HFF-Myc (cell line): ENCODE results near the gene HAAO.
A peak's percentile ranks its signal among the peaks of the same experiment; 100 is the strongest.

Experiments
- DNase-seq: peaks from one replicate; pipeline ENCODE4 v3.0.0-alpha.2; 2011; ENCODE audit warnings: low read depth; ENCODE audit errors: extremely low read depth
- H3K4me3 ChIP-seq: replicated peaks from 2 replicates; pipeline ENCODE4 v1.5.1; 2011; ENCODE audit warnings: low read depth, mild to moderate bottlenecking, control low read depth, low read length
- TF ChIP-seq, protein P1 (sequence below): IDR thresholded peaks from 2 replicates; pipeline ENCODE4 v1.5.1; 2012; ENCODE audit warnings: mild to moderate bottlenecking, low read depth, low read length, control low read depth; ENCODE audit errors: missing control alignments

Gene HAAO

DNA sequence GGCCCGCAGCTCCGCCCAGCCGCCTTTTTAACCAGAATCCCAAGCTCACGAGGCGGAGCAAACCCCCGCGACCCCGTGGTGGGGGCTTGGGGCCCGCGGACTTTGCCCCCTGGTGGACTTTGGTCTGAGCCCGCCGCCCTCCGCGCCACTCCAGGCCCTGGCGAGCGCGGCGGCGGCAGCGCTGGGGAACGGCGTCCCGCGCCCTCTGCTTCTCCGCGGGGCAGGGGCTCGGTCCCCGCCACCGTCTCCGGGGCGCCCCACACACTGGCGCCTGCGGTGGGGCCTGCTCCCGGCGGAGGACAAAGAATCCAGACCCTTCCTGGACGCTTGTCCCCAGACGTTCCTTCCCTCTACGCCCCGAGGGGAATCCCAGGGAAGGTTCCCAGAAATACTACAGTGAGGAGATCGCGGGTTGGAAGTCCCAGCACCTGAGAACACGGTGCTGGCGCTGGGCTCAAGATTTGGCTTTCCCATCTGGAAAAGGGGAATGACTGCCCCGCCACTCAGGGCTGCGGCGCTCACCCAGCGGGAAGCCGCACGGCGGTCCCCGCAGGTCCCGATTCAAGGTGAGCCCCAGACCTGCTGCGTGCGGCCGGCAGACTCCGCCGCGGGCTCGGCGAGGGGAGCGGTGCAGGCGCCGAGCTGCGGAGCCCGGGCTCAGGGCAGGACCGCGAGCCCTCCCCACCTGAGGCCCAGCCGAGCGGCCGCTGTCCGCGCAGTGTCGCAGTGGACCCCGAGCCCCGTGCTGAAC is at the start of gene HAAO:
Gene HAAO, minus strand, starts transcription at position 1 of the 751 bp plus-strand sequence. CDS start 47 bp downstream, outside the sequence.
- DNase-seq: no peak
- TF ChIP-seq, protein P1, sequence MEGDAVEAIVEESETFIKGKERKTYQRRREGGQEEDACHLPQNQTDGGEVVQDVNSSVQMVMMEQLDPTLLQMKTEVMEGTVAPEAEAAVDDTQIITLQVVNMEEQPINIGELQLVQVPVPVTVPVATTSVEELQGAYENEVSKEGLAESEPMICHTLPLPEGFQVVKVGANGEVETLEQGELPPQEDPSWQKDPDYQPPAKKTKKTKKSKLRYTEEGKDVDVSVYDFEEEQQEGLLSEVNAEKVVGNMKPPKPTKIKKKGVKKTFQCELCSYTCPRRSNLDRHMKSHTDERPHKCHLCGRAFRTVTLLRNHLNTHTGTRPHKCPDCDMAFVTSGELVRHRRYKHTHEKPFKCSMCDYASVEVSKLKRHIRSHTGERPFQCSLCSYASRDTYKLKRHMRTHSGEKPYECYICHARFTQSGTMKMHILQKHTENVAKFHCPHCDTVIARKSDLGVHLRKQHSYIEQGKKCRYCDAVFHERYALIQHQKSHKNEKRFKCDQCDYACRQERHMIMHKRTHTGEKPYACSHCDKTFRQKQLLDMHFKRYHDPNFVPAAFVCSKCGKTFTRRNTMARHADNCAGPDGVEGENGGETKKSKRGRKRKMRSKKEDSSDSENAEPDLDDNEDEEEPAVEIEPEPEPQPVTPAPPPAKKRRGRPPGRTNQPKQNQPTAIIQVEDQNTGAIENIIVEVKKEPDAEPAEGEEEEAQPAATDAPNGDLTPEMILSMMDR: no peak
- peak within 1 kb of the TSS; percentile 28 for H3K4me3 ChIP-seq

DNA sequence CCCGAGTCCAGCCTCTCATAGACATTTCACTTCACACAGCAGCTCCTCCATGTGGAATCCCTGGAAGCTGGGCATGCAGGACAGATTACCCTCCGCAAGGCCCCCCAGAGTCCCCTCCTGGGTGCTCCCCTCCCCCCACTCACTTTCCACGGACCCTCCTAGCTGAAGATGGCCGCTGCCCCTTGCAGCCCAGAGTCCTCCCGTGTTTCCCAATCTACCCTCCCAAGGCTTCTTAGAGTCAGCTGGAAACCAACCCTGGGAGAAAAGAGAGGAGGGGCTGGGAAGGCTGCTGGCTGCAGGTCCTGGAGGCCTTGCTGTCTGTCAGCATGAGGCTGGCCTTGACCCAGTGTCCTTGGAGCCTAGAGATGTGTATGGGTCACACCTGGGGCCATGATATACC is 49.0 kb upstream of the HAAO start:
- no peak for DNase-seq
- H3K4me3 ChIP-seq: no peak overlapping the region
- TF ChIP-seq, protein P1: no peak

DNA sequence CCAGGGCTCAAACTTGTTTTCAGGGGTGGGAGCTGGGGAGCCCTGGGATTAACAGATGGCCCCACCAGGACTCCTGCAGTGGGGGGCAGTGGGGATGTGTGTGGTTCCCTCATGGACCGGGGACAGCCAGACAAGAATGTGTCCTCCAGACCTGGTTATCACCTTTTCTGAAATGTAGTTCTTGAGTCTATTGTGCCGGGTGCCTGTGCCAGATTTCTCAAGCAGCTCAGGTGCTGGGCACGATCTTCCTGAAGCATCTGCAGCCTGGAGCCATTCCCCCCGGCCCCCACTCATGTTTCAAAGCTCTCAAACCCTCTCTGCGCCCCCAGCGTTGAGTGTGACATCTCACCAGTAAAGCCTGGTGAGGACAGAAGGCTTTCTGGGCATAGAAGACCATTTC is 48.4 kb upstream of the HAAO start:
- no peak for DNase-seq
- TF ChIP-seq, protein P1: no peak
- H3K4me3 ChIP-seq: no peak overlapping the region

DNA sequence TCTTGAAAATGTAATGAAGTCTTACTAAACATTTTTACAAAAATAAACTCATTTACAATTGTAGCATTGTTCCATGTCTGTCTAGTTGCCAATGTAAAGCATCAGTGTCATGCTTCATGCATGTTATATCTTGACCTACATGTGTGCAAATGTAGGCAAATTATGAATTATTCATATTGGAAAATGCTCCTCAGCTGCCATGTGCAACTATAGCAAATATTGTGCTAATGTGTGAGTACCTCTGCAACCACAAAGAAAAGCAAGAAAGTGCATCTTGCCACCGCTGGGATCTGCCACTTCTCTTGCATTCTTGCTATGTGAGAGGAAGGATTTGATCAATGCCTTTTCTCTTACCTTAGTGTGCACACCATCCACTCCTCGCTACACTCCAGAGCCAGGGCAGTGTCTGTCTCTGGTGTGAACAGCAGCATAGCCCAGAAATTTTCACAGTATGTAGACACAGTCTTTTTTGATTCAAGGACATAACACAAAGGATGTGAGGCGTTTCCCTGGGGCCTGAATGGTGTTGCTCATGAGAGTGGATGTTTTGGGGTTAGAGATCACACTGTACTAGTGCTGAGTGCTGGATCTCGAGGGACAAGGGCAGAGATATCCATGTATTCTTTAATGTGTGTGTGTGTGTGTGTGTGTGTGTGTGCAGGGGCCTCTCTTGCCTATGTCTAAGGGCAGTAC is 47.6 kb upstream of the HAAO start:
- DNase-seq: no peak
- TF ChIP-seq, protein P1: no peak
- H3K4me3 ChIP-seq: no peak overlapping the region

DNA sequence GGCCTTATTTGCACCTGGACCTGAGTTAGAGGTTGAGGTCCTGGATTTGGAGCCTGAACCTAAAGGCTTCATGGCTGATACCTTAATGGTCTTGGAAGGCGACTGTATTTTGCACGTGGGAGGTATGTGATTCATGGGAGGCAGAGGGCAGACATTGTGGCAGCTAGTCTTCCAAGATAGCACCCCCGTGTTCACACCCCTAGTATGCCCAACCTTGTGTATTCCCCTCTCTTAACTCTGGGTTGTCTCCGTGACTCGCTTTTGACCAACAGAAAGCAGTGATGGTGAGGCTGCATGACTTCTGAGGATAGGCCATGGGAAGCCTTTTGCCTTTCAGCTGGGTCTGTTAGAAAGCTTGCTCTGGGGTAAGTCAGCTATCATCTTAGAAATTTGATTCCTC is 45.8 kb upstream of the HAAO start:
- DNase-seq: no peak
- TF ChIP-seq, protein P1: no peak
- no peak overlapping the region for H3K4me3 ChIP-seq

DNA sequence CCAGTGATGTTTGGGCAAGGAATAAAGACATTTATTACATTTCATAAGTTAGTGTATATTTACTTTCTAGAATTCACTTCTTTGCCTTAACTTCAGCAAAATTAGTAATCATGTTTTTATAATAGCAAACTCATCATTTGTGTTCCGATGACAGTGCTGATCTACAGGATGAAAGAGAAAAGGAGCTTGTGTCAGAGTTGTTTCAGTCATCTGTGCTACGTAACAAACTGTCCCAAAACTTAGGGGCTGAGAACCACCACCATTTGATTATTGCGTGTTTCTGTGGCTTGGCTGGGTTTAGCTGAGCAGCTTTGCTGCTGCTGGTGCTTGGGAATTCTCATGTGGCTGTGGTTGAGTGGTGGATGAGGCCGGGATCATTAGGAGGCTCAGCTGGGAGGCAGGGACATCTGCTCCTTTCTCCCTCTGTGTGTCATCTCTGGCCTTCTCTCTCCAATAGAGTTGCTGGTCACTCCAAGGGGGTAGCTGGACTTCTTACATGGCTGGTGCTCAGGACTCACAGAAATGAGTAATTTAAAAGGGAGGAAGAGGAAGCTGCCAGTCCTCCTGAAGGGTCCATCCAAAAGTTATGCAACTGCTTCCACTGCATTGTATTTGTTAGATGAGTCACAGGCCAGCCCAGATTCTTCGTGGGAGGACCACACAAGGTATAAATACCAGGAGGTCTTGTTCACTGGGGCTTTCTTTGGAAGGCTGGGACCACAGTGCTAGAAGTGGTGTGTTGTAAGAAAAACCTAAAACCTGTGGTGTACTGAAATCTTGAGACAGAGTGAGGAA is 43.4 kb upstream of the HAAO start:
- no peak overlapping the region for H3K4me3 ChIP-seq
- TF ChIP-seq, protein P1: no peak
- peak; percentile 79 for DNase-seq
